GM21723 (cell line): ENCODE data around the gene PAPOLB.

Experiments
- ATAC-seq: cut with Tn5 transposase; IDR thresholded peaks from one replicate; pipeline ENCODE4 v1.9.1; 2021; ENCODE audit warnings: mild to moderate bottlenecking, moderate library complexity; ENCODE audit not compliant: unreplicated experiment

The PAPOLB gene

DNA sequence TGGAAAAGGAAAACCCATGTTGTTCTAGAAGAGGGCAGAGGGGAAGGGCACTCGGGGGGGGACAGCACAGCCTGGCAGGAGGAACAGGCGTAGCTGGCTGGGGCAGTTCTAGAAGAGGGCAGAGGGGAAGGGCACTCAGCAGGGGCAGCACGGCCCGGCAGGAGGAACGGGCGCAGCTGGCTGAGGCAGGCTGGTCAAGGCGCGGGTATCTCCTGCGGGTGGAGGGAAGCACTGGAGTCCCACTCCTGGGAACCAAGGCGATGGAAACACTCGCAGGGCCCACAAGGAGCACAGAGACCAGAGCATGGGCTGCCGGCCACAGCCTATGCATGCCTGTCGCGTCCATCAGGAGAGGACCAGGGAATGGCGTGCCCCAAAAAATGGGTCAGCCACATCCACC lies 36.7 kb downstream of the PAPOLB start:
- no peak for ATAC-seq

DNA sequence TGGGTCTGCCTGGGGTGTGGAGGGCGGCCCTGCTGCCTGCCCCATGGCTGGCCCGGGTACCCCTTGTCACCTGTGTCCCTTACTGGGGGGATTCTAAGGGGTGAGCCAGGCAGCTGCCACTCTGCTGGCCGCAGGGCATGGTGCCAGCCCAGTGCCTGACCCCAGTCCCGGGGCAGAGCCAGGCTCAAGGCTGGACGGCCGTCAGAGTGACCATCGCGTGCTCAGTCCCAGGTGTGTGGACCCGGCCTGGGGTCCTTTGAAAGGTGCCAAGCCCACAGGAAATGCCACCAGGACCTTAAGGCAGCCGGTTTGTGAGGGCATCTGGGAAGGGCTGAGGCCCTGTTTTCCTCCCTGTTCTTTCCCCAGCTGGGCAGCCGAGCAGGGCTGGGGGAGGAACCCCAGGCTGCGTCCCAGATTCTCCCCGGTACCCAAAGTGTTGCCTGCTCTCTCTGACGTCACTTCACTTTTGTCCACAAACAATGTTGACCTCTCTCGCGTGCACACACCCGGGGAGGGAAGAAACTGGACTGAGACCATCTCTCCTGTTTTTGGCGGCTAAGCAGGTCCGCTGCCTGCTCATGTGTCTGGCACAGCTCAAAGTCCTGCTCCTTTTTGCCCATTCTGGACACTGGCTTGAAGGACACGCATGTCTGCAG lies 37.6 kb downstream of the PAPOLB start:
- no peak for ATAC-seq

DNA sequence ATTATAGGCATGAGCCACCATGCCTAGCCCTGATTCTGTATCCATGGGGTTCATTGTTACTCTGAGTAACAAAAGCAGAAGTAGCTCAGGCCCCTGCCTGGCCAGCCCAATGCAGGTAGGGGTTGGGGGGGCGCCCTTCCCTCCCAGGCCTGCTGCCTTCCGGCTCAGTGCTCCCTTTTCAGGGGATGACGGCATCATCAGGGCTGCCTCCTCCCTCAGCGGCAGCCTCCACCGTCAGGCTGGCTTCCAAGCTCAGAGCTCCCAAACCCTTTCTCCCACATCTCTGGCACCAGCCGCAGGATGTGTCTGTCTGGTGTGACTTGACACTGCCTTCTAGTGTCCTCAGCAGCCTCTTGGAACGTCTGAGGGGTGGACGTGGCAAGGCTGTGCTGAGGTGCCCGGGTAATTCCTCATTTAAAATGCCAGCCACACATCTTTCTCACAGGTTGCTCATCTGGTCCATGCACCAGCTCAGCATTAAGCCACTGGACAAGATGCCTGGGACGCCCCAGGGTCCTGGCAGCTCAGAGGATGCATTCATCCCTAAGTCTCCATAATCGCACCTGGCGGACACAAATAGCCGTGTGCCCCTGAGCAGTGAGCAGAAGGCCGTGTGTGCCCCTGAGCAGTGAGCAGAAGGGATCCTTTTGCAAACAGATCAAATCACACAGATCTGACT lies 38.2 kb downstream of the PAPOLB start:
- ATAC-seq, result no peak

DNA sequence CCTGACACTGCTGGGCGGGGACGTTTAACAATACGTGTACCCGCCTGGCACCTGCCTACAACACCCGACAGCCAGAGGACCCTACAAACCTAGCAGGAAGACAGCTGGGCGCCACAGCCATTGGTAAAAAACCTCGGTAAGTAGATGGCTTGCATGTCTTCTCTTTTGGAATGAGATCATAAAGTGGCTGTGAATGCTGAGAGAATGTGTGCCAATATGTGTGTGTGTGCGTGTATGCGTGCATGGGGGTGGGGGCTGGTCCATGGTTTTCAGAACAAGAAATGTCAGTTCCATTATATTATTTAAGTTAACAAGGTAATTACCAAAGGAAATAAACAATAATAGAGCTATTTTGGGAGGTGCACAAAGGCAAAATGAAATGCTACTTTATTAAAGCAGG lies 39.2 kb downstream of the PAPOLB start:
- no peak for ATAC-seq

DNA sequence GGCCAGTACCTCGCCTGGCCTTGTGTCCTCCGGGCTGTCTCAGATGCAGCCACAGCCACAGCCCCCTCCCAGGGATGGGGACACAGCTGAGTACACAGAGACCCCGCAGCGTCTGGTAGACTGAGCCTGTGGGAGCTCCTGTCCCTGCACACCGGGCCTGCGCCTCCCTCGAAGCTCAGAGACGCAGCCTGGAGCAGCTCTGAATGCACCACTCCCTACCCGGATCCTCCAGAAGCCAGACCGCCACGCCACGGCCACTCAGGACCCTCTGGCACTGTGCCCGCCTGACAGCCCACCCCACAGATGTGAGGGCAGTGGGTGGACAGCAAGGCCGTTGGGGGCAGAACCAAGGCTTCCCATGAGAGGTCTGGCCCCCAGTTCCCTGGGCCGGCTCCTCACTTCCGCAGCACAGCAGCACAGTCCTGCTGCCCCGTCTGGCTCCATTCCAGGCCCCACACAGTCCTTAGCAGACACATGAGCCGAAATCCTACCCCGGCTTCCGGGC lies 40.8 kb downstream of the PAPOLB start:
- no peak for ATAC-seq

DNA sequence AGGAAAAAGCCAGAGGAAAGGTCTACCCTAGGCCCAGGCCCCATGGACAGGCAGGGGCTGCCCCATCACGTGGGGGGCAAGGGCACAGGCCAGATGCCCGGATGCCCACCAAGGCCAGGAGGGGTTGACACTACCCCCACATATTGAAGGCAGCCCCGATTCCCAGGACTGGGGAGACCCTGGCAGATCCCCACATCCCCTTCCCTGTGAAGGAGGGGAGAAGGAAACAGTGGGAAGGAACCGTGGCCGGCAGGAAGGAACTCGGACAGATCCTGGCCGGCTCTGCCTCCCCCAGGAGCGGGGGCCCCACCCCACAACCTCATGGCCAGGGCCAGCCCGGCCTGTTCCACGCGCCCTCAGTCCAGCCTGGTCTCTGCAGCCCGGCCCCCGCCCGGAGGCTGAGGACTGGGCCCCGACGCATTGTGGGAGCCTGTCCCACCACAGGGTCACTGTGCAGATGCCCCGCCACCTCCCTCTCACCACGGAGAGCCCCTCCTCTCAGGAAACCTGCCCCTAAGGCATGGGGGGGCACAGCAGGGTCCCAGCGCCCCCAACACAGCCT lies 41.3 kb downstream of the PAPOLB start:
- ATAC-seq, result no peak

DNA sequence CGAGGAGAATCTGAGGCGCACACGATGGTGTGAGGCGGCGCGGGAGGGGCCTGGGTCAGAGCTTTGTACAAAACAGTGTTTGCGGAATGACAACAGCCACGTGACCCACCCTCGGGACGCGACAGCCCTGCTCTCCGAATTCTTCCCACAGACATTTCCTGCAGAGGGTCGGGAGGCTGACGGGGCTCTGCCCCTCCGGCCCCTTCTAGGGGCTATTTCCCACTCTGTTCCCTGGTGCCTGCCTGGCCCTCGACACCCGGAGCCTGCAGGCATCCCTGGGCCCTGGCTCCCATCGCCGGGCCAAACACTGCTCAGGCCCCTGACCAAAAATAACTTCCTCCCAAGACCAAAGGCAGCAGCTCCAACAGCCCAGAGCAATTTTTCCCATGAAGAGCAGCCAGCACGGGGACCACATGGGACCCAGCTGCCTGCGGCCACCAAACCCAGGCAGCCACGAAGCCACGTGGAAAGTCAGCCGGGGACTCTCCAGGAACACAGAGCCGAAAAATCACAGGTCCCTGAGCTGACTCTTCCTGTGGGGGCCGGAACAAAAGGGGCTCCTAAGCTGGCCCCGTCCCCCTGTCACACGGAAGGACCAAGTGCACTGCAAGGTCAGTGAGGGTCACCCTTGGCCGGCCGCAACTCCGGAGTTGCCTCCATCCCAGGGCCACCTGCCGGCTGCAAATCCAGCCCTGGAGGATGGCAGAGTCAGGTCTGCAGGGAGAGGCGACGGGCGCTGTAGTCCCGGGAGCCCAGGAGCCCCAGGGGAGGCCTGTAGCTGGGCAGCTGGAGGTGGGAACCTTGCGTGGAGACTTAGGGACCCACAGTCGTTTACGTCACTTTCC lies 42.0 kb downstream of the PAPOLB start:
- ATAC-seq, result no peak

DNA sequence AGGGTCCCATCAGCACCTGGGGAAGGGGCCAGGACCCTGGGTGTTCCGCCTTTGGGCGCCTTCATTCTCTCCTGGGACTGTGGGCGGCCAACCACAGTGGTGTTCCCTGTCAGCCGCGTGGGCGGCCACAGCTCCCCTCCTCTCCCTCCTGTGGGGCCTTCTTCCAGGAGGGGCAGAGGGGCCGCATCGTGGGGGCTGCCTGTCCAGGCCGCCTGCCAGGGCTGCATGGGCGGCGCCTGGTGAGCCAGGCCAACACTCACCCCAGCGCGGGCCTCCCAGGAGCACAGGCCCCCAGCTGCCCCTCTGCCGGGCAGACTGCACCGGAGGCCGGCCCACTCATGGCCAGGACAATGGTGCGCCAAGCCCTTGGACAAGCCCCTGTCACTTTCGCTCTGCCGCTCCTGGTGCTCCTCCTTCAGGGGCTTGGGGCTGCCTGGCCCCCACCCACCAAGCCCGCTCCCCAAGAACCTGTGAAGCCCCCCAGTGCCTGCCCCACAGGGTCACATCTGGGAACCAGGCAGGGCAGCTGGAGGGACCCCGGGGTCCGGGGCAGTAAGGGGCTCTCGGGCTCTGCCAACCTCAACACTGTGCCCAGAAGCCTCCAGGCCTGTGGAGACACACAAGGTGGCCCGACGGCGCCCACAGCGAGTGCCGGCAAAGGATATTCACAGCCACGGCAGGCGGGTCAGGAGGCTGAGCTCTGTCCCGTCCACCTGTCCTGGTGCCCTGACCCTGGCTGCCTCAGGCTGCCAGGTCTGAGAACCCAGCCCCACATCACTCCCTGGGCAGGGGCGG lies 43.6 kb downstream of the PAPOLB start:
- no peak for ATAC-seq

DNA sequence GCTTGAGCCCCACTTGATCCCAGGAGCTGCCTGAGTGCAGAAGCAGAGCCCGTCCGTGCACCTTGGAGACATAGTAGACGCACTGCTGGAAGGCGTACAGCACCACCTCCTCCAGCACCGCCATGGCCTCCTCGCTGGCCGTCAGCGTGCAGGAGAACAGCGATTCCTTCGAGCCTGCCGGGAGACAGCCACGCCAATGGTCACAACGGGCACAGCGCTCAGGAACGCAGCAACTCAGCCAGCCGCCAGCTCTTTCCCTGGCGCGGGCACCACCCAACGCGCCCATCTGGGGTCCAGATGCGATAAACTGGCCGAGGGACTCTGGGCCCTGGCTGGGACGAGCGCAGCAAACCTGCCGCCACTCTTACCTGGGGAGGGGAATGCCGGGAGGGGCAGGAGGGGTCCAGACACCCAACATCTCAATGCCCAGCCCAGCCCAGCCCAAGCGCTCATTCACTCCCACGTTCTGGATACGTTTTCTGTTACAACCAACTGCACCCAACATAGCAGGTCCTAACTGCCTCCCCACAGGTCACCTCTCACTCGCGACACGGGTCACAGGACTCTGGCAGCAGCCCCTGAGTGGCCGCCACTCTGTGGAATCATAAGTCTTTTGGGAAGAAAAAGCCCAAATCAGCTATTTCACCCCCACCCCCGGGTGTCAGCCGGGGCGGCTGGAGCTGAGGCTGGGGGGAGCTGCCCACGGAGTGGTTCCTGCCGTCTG lies 44.5 kb downstream of the PAPOLB start:
- no peak for ATAC-seq

DNA sequence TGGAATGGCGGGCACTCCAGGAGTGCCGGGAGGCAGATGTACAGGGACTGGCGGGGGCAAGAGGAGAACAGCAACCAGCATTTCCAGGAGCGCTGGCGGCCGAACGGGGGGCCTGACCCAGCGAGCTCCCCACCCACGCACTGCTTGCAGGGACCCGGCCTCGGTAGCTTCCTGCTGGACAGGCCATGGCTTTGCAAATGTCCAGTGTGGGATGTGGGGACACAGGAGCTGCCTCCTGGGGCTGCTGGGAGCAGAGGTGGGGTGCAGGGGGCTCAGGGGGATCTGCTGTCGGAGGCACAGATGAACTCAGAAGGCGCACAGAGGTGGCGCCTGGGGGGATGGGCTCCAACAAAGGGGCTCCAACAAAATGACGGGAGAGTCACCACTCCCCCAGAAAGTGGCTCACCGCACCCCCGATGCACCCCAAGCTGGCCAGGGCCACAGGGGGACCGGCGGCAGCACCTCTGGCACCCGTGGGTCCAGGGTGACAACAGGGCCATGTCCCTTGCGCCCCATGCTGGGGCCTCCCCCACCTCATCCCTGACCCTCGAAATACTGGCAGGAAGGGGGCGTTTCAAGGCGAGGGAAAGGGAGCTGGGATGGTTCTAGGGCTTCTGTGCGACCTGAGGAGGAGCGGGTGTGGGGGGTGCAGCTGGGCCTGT lies 45.3 kb downstream of the PAPOLB start:
- no peak for ATAC-seq

DNA sequence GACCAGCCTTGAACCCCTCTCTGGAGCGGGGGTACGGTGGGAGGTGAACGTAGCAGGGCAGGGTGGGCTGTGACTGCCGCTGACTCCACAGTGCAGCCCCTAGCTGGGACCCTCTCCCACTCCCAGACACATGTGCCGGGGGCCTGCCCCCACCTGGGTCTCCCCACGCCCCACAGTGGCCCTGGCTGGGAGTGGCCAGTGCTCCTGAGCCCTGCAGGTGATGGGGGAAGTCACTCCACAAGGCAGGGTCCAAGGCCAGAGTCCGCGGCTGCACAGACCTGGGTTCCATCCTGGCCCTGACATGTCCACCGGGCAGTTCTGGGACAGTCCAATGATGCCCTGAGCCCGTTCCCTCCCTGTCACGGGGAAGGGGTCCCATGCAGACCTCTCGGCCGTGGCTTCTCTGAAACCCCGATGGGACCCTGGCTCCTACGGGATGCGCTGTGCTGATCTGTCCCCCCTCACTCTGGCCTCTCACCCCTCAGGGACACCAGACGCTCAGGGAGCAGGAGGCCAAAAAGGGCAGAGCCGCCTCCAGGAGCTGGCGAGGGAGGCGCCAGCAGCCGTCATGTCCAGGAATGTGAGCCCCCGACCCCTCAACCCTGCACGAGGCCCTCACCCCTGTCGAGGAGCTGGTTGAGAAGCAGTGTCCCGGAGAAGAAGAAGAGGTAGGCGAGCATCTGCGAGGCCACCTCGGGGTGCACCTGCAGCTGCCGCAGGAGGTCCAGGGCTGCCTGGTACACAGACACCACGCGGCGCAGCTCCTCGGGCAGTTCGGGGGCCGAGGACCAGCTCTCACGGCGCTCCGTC lies 46.0 kb downstream of the PAPOLB start:
- no peak for ATAC-seq

DNA sequence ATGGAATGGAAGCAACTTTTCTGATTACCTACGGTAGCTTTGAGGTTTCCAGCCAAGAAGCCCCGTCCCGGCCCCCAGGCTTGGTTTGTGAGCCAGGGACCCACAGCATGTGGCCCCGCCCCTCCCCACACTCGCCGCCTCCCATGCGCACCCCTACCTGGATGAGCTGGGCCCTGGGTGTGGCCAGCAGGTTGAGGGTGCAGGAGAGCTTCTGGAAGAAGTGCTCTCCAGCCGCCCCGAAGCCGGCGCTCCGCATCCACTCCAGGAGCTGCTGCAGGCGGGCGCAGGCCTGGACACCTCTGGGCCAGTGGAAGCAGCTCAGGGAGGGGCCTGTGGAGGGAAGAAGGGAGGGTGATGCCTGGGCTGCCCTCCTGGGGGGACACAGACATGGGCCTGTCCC lies 46.7 kb downstream of the PAPOLB start:
- no peak for ATAC-seq

DNA sequence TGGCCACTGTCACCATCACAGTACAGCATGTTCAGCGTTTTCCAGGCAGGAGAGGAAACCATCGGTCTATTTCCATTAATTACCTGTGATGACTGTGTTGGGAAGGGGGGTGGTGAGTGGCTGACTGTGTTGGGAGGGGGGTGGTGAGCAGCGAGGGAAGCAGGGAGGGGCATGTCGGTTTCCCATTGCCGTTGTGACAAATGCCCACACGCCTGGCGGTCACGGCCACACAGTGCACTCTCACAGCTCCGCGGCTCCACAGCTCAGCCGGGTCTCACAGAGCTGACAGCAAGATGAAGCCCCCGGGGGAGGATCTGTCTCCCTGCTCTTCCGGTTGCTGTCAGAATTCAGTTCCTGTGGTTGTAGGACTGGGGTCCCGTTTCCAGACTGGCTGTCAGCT lies 47.4 kb downstream of the PAPOLB start:
- ATAC-seq, result no peak

DNA sequence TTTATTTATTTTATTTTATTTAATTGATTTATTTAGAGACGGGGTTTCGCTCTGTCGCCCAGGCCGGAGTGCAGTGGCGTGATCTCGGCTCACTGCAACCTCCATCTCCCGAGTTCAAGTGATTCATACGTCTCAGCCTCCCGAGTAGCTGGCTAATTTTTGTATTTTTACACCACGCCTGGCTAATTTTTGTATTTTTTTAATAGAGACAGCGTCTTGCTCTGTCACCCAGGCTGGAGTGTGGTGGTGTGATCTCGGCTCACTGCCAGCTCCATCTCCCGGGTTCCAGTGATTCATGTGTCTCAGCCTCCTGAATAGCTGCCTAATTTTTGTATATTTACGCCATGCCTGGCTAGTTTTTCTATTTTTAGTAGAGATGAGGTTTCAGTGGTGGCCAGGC lies 52.2 kb downstream of the PAPOLB start:
- no peak for ATAC-seq

DNA sequence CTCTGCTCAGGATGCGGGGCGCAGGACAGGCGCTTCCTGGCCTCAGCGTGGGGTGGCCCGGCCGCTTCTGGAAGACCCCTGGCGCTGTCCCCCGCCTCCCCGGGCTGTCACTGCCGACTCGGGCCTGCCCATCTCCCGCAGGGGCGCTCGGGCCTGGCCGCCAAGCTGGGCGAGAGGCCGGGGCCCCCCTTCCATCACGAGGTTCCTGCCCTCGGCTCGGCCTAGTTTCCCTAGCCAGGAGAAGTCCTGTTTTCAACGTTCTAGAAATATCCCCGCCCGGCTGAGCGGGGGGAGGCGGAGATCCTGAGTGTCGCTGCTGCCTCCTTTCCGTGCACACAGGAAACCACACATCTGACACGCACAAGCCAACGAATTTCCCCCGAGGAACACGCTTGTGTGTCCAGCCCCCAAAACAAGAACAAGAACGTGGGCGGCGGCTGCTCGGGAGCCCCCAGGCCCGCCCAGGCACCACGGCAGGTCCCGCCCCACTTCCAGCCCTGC lies 52.7 kb downstream of the PAPOLB start:
- no peak for ATAC-seq

DNA sequence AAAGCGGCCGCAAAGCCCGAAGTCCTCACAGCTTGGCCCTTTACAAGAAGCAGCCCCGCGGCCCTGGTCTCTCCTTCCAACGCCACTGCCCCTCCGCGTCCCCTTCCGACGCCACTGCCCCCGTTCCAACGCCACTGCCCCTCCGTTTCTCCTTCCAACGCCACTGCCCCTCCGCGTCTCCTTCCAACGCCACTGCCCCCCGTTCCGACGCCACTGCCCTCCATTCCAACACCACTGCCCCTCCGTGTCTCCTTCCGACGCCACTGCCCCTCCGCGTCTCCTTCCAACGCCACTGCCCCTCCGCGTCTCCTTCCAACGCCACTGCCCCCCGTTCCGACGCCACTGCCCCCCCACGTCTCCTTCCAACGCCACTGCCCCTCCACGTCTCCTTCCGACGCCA lies 53.3 kb downstream of the PAPOLB start:
- no peak for ATAC-seq

DNA sequence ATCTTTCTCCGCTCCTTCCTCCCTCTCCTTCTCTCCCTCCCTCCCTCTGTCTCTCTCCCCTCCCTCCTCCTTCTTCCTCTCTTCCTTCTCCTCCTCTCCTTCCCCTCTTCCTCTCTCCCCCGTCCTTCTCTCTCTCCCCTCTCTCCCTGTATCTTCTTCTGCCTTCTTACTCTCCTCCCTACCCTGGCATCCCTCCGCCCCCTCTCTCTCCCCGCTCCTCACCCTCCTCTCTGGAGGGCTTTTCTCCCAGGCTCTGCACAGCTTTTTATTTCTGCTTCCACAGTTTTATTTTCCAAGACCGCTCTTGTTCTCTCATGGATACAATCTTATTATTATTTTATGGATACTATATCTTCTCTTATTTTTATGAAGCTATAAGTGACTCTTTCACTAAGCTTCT lies 53.8 kb downstream of the PAPOLB start:
- no peak for ATAC-seq
